HepG2 (cell line): ENCODE data around the gene SNRNP27. TPM values are rescaled to one million over a fixed set of nuclear protein-coding genes. Genes with fewer than 3 reads are reported as not detected.
A peak's percentile ranks its signal among the peaks of the same experiment; 100 is the strongest.

Source experiments
- CENPBD1 ChIP-seq: sonication (generic); formaldehyde crosslinking; IDR thresholded peaks from 2 replicates; pipeline ENCODE4 v1.8.0; 2022; ENCODE audit warnings: missing genetic modification reagents, low read depth, mild to moderate bottlenecking, borderline replicate concordance
- CHD2 ChIP-seq: IDR thresholded peaks from 2 replicates; pipeline ENCODE4 v1.6.1; 2011; ENCODE audit warnings: low read depth, low read length, improper control_type of control experiment
- EP300 ChIP-seq, 3 experiments: sonication (generic) in 1 of 3; formaldehyde crosslinking in 1 of 3; IDR thresholded peaks; 2 replicates each; pipeline versions ENCODE4 v1.5.1 to v1.6.1; 2011 to 2020; ENCODE audit warnings: low read depth in 2 of 3, low read length in 2 of 3, borderline replicate concordance in 1 of 3, improper control_type of control experiment in 1 of 3, mild to moderate bottlenecking in 1 of 3, missing genetic modification reagents in 1 of 3, moderate library complexity in 1 of 3
- FOXP1 ChIP-seq, 2 experiments: fragments of 450-650 bp in 1 of 2; IDR thresholded peaks; 2 replicates each; pipeline ENCODE4 v1.6.1; 2017 to 2018; ENCODE audit warnings: antibody characterized with exemption in 1 of 2
- KDM5A ChIP-seq: fragments of 200-600 bp; sonication (generic); IDR thresholded peaks from 2 replicates; pipeline ENCODE4 v1.7.0; 2018; ENCODE audit warnings: antibody characterized with exemption, mild to moderate bottlenecking, low read length, borderline replicate concordance
- NCOA1 ChIP-seq: sonication (generic); formaldehyde crosslinking; IDR thresholded peaks from 2 replicates; pipeline ENCODE4 v1.9.0; 2021; ENCODE audit warnings: missing genetic modification reagents
- NCOA5 ChIP-seq: sonication (generic); formaldehyde crosslinking; IDR thresholded peaks from 2 replicates; pipeline ENCODE4 v1.4.0; 2020; ENCODE audit warnings: missing genetic modification reagents
- NFKBIZ ChIP-seq: IDR thresholded peaks from 2 replicates; pipeline ENCODE4 v1.6.1; 2018; ENCODE audit warnings: missing genetic modification reagents, missing compliant biosample characterization
- PRPF4 ChIP-seq: fragments of 200-400 bp; formaldehyde crosslinking; IDR thresholded peaks from 2 replicates; pipeline ENCODE4 v1.6.1; 2016; ENCODE audit warnings: low read length, low read depth; ENCODE audit not compliant: poor library complexity, severe bottlenecking
- SYNCRIP ChIP-seq: fragments of 200-400 bp; formaldehyde crosslinking; IDR thresholded peaks from 2 replicates; pipeline ENCODE4 v1.6.1; 2018; ENCODE audit warnings: mild to moderate bottlenecking, low read depth, low read length; ENCODE audit not compliant: insufficient read depth
- TEAD3 ChIP-seq: optimal IDR thresholded peaks from 2 replicates; pipeline ENCODE3; 2016; ENCODE audit warnings: borderline replicate concordance
- ZBTB3 ChIP-seq: sonication (generic); formaldehyde crosslinking; IDR thresholded peaks from 2 replicates; pipeline ENCODE4 v1.4.0; 2020; ENCODE audit warnings: low read depth, mild to moderate bottlenecking, moderate library complexity, missing genetic modification reagents, borderline replicate concordance
- ZBTB7A ChIP-seq: sonication (generic); formaldehyde crosslinking; IDR thresholded peaks from 2 replicates; pipeline ENCODE4 v1.8.0; 2022; ENCODE audit warnings: mild to moderate bottlenecking, missing genetic modification reagents
- ZKSCAN8 ChIP-seq: IDR thresholded peaks from 2 replicates; pipeline ENCODE4 v1.6.1; 2016; ENCODE audit warnings: borderline replicate concordance, missing genetic modification reagents, missing compliant biosample characterization
- ZMYM2 ChIP-seq: sonication (generic); formaldehyde crosslinking; IDR thresholded peaks from 2 replicates; pipeline ENCODE4 v1.8.0; 2022; ENCODE audit warnings: mild to moderate bottlenecking, missing genetic modification reagents
- ZNF234 ChIP-seq: sonication (generic); formaldehyde crosslinking; conservative IDR thresholded peaks from 2 replicates; pipeline ENCODE4 v1.5.1; 2020; ENCODE audit warnings: mild to moderate bottlenecking, missing genetic modification reagents
- ZNF24 ChIP-seq: fragments of 450-650 bp; IDR thresholded peaks from 2 replicates; pipeline ENCODE4 v1.6.1; 2017; ENCODE audit warnings: antibody characterized with exemption, mild to moderate bottlenecking
- ZNF354B ChIP-seq: sonication (generic); formaldehyde crosslinking; IDR thresholded peaks from 2 replicates; pipeline ENCODE4 v1.8.0; 2022; ENCODE audit warnings: mild to moderate bottlenecking, missing genetic modification reagents
- ZNF382 ChIP-seq: sonication (generic); formaldehyde crosslinking; IDR thresholded peaks from 2 replicates; pipeline ENCODE4 v1.5.0; 2020; ENCODE audit warnings: missing genetic modification reagents, mild to moderate bottlenecking, borderline replicate concordance
- ZNF616 ChIP-seq: sonication (generic); formaldehyde crosslinking; IDR thresholded peaks from 2 replicates; pipeline ENCODE4 v1.5.0; 2020; ENCODE audit warnings: low read depth, mild to moderate bottlenecking, missing genetic modification reagents
- polyA plus RNA-seq, 8 experiments: library from polyadenylated mRNA; depleted of rRNA in 3 of 8; stranded (reverse) in 7 of 8; unstranded in 1 of 8; fragments of >200 nt; fragmentation: Illumina TruSeq in 4 of 8; extraction: Trizol in 4 of 8; gene quantifications; 2 replicates each; pipeline versions ENCODE4 v1.2.1 to v1.2.3, GENCODE V29; 2011 to 2016; ENCODE audit warnings: low read depth in 4 of 8, missing spikeins in 1 of 8, mixed read lengths in 1 of 8; ENCODE audit not compliant: insufficient read depth in 1 of 8
- total RNA-seq, 5 experiments: library from RNA; depleted of rRNA; stranded (reverse); fragments of >200 nt; fragmentation: Illumina TruSeq; extraction: Trizol; gene quantifications; 2 replicates each; pipeline ENCODE4 v1.2.3, GENCODE V29; 2016; ENCODE audit warnings: low read depth in 1 of 5
- TF ChIP-seq, protein P1 (sequence below): sonication (generic); formaldehyde crosslinking; IDR thresholded peaks from 2 replicates; pipeline ENCODE4 v1.8.0; 2022; ENCODE audit warnings: mild to moderate bottlenecking, missing genetic modification reagents; ENCODE audit not compliant: insufficient replicate concordance
- TF ChIP-seq, protein P2 (sequence below): IDR thresholded peaks from 2 replicates; pipeline ENCODE4 v1.6.1; 2016; ENCODE audit warnings: low read depth, missing genetic modification reagents, missing compliant biosample characterization

SNRNP27 gene
- total and polyA plus RNA-seq, 2 of the 13 experiments (the other 11 are each of a cell fraction or from before 2014, with no cell fraction given): 49.8 to 54.6 TPM

- TF ChIP-seq, protein P1, sequence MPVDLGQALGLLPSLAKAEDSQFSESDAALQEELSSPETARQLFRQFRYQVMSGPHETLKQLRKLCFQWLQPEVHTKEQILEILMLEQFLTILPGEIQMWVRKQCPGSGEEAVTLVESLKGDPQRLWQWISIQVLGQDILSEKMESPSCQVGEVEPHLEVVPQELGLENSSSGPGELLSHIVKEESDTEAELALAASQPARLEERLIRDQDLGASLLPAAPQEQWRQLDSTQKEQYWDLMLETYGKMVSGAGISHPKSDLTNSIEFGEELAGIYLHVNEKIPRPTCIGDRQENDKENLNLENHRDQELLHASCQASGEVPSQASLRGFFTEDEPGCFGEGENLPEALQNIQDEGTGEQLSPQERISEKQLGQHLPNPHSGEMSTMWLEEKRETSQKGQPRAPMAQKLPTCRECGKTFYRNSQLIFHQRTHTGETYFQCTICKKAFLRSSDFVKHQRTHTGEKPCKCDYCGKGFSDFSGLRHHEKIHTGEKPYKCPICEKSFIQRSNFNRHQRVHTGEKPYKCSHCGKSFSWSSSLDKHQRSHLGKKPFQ (CRISPR knock-in tag): no peak
- TF ChIP-seq NFKBIZ (CRISPR knock-in tag) (peak; percentile 51; the same call in 1 of the 2 replicates), ZMYM2 (CRISPR knock-in tag) (peak; percentile 84), CHD2 (no peak), ZNF382 (CRISPR knock-in tag) (no peak), FOXP1 (IDR thresholded peaks at IDR 0.05) (no peak), FOXP1 (CRISPR knock-in tag; IDR thresholded peaks at IDR 0.05) (peak; percentile 76), ZNF616 (CRISPR knock-in tag) (no peak), TEAD3 (CRISPR knock-in tag) (peak; percentile 59), NCOA5 (CRISPR knock-in tag) (no peak), SYNCRIP (no peak), ZKSCAN8 (CRISPR knock-in tag) (no peak), KDM5A (no peak), EP300 (IDR thresholded peaks at IDR 0.05; ENCODE audit: low read depth in 2 of 2, low read length in 2 of 2) (peak in 1 of 2 experiments; percentile 92; a peak in 2 of 4 replicates), EP300 (CRISPR knock-in tag; IDR thresholded peaks at IDR 0.05; ENCODE audit: borderline replicate concordance) (peak; percentile 61; the same call in 1 of the 2 replicates), ZBTB7A (CRISPR knock-in tag) (no peak), ZBTB3 (CRISPR knock-in tag) (no peak), ZNF354B (no peak), ZNF234 (CRISPR knock-in tag) (no peak), PRPF4 (no peak), NCOA1 (CRISPR knock-in tag) (no peak), ZNF24 (no peak), CENPBD1 (no peak)
- TF ChIP-seq, protein P2, sequence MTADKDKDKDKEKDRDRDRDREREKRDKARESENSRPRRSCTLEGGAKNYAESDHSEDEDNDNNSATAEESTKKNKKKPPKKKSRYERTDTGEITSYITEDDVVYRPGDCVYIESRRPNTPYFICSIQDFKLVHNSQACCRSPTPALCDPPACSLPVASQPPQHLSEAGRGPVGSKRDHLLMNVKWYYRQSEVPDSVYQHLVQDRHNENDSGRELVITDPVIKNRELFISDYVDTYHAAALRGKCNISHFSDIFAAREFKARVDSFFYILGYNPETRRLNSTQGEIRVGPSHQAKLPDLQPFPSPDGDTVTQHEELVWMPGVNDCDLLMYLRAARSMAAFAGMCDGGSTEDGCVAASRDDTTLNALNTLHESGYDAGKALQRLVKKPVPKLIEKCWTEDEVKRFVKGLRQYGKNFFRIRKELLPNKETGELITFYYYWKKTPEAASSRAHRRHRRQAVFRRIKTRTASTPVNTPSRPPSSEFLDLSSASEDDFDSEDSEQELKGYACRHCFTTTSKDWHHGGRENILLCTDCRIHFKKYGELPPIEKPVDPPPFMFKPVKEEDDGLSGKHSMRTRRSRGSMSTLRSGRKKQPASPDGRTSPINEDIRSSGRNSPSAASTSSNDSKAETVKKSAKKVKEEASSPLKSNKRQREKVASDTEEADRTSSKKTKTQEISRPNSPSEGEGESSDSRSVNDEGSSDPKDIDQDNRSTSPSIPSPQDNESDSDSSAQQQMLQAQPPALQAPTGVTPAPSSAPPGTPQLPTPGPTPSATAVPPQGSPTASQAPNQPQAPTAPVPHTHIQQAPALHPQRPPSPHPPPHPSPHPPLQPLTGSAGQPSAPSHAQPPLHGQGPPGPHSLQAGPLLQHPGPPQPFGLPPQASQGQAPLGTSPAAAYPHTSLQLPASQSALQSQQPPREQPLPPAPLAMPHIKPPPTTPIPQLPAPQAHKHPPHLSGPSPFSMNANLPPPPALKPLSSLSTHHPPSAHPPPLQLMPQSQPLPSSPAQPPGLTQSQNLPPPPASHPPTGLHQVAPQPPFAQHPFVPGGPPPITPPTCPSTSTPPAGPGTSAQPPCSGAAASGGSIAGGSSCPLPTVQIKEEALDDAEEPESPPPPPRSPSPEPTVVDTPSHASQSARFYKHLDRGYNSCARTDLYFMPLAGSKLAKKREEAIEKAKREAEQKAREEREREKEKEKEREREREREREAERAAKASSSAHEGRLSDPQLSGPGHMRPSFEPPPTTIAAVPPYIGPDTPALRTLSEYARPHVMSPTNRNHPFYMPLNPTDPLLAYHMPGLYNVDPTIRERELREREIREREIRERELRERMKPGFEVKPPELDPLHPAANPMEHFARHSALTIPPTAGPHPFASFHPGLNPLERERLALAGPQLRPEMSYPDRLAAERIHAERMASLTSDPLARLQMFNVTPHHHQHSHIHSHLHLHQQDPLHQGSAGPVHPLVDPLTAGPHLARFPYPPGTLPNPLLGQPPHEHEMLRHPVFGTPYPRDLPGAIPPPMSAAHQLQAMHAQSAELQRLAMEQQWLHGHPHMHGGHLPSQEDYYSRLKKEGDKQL (CRISPR knock-in tag): no peak; the same call in 1 of the 2 replicates
Measured at GRCh38 chr2:69933839-69934613, 40.3 kb downstream of the SNRNP27 start (continued).
